C4-2B (cell line): ENCODE results near the gene GOLIM4.

Source experiments
- ZFX ChIP-seq: fragments of 450-650 bp; IDR thresholded peaks from 2 replicates; pipeline ENCODE4 v1.6.1; 2017
- TF ChIP-seq, protein P1 (sequence below): fragments of 450-650 bp; conservative IDR thresholded peaks from 2 replicates; pipeline ENCODE4 v1.5.1; 2017; ENCODE audit warnings: mild to moderate bottlenecking

- TF ChIP-seq ZFX = no peak
- TF ChIP-seq, protein P1, sequence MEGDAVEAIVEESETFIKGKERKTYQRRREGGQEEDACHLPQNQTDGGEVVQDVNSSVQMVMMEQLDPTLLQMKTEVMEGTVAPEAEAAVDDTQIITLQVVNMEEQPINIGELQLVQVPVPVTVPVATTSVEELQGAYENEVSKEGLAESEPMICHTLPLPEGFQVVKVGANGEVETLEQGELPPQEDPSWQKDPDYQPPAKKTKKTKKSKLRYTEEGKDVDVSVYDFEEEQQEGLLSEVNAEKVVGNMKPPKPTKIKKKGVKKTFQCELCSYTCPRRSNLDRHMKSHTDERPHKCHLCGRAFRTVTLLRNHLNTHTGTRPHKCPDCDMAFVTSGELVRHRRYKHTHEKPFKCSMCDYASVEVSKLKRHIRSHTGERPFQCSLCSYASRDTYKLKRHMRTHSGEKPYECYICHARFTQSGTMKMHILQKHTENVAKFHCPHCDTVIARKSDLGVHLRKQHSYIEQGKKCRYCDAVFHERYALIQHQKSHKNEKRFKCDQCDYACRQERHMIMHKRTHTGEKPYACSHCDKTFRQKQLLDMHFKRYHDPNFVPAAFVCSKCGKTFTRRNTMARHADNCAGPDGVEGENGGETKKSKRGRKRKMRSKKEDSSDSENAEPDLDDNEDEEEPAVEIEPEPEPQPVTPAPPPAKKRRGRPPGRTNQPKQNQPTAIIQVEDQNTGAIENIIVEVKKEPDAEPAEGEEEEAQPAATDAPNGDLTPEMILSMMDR = no peak
Measured at GRCh38 chr3:168086541-168087260, 9.0 kb downstream of the GOLIM4 start.
